Small intestine (tissue), 7 donors: ENCODE measurements around the gene ZC3H11A. TPM values are rescaled to one million over a fixed set of nuclear protein-coding genes. Genes with fewer than 3 reads are reported as not detected.

ENCODE experiments used
- DNase-seq, 2 donors: peaks; one replicate each; pipeline versions ENCODE4 v3.0.0 to v3.0.0-alpha.2; 2013
- FAIRE-seq: peaks from 2 replicates; lab custom pipeline; 2012; peaks lifted over from hg19 to GRCh38; lab: Jason Lieb, UNC
- H3K27ac ChIP-seq, 3 donors: one replicate each; pipeline ENCODE4 v1.5.1; 2013; ENCODE audit warnings: low read length in 2 of 3, mild to moderate bottlenecking in 2 of 3, control low read depth in 1 of 3, inconsistent platforms in 1 of 3, low read depth in 1 of 3, moderate library complexity in 1 of 3
- H3K27me3 ChIP-seq, 3 donors: one replicate each; pipeline ENCODE4 v1.6.1; 2013; ENCODE audit warnings: low read length in 3 of 3, inconsistent platforms in 1 of 3; ENCODE audit not compliant: control insufficient read depth in 3 of 3, insufficient read depth in 3 of 3
- H3K36me3 ChIP-seq, 3 donors: one replicate each; pipeline ENCODE4 v1.6.1; 2013; ENCODE audit warnings: low read length in 3 of 3, inconsistent platforms in 1 of 3, low read depth in 1 of 3, mild to moderate bottlenecking in 1 of 3, moderate library complexity in 1 of 3; ENCODE audit not compliant: control insufficient read depth in 3 of 3, insufficient read depth in 2 of 3
- H3K4me1 ChIP-seq, 3 donors: one replicate each; pipeline ENCODE4 v1.6.1; 2013; ENCODE audit warnings: low read length in 2 of 3, inconsistent platforms in 1 of 3, low read depth in 1 of 3, mild to moderate bottlenecking in 1 of 3, moderate library complexity in 1 of 3; ENCODE audit not compliant: control insufficient read depth in 3 of 3, insufficient read depth in 2 of 3
- H3K4me3 ChIP-seq, 3 donors: one replicate each; pipeline ENCODE4 v1.5.1; 2013; ENCODE audit warnings: low read length in 3 of 3, control low read depth in 1 of 3, inconsistent platforms in 1 of 3, low read depth in 1 of 3, mild to moderate bottlenecking in 1 of 3, moderate library complexity in 1 of 3
- H3K9me3 ChIP-seq, 2 donors: one replicate each; pipeline ENCODE4 v1.6.1; 2013; ENCODE audit warnings: low read depth in 1 of 2, low read length in 1 of 2; ENCODE audit not compliant: control insufficient read depth in 2 of 2, insufficient read depth in 1 of 2
- WGBS, 3 donors: extraction: QIAGEN DNeasy Blood & Tissue Kit; methylation state at CpG; one replicate each; pipeline ENCODE4 v1.1.7; 2013; 5-methylcytosine and 5-hydroxymethylcytosine counted together
- polyA plus RNA-seq, 4 donors: library from polyadenylated mRNA; stranded (reverse) in 3 of 4; unstranded in 1 of 4; fragments of 200-250 nt in 3 of 4; fragments of 120-200 nt in 1 of 4; gene quantifications; one replicate each; pipeline versions ENCODE4 v1.2.1 to v1.2.3, GENCODE V29; 2013
- donor health status: healthy with polysubstance abuse.
- donor health status: control.
- donor health status: control.
- donor health status: Bipolar disorder and iron deficiency.
- donor health status: healthy.

The ZC3H11A gene
- polyA plus RNA-seq, 4 donors: 36.5 to 110 (median 42.3) TPM

GRCh38 chr1:203771901-203772301 is 23.5 kb upstream of the ZC3H11A start:
- H3K9me3 ChIP-seq: peaks cover 0 to 7% of the 10 kb centered on the region in 2 donors
- no peak overlapping the region for H3K27ac ChIP-seq
- FAIRE-seq (no peak), DNase-seq (no peak)
- 71 to 91% (median 81%) methylated on average over 7 of the region's 7 CpGs for WGBS, 3 donors
- no peaks in the 10 kb centered on the region for H3K36me3 ChIP-seq
- peaks cover 5 to 20% (median 5%) of the 10 kb centered on the region in 3 donors for H3K4me1 ChIP-seq
- H3K27me3 ChIP-seq: no peaks in the 10 kb centered on the region
- H3K4me3 ChIP-seq: no peak overlapping the region

GRCh38 chr1:203772836-203773235 is 22.6 kb upstream of the ZC3H11A start:
- Histone ChIP-seq H3K27ac (no peak overlapping the region), H3K27me3 (no peaks in the 10 kb centered on the region), H3K36me3 (no peaks in the 10 kb centered on the region), H3K4me3 (no peak overlapping the region), H3K9me3 (peaks cover 0 to 7% of the 10 kb centered on the region in 2 donors), H3K4me1 (peaks cover 5 to 20% (median 5%) of the 10 kb centered on the region in 3 donors)
- FAIRE-seq (no peak), DNase-seq (no peak)
- WGBS, 3 donors: 96 to 100% (median 96%) methylated on average over 1 of the region's 1 CpG

GRCh38 chr1:203776636-203777035 is 18.8 kb upstream of the ZC3H11A start:
- H3K4me1 ChIP-seq: peaks cover 0 to 6% (median 0%) of the 10 kb centered on the region in 3 donors
- peak in 1 of 2 donors; percentile 35 for DNase-seq
- no peaks in the 10 kb centered on the region for H3K27me3 ChIP-seq
- no peak overlapping the region for H3K27ac ChIP-seq
- no peaks in the 10 kb centered on the region for H3K9me3 ChIP-seq
- WGBS, 3 donors: 51 to 69% (median 65%) methylated on average over 4 of the region's 4 CpGs
- FAIRE-seq: no peak
- H3K4me3 ChIP-seq: no peak overlapping the region
- no peaks in the 10 kb centered on the region for H3K36me3 ChIP-seq

GRCh38 chr1:203777596-203777995 is 17.8 kb upstream of the ZC3H11A start:
- FAIRE-seq: no peak
- Histone ChIP-seq H3K4me3 (no peak overlapping the region), H3K4me1 (no peaks in the 10 kb centered on the region), H3K27ac (no peak overlapping the region), H3K9me3 (no peaks in the 10 kb centered on the region), H3K27me3 (no peaks in the 10 kb centered on the region), H3K36me3 (no peaks in the 10 kb centered on the region)
- no peak for DNase-seq
- WGBS, 3 donors: 59 to 68% (median 68%) methylated on average over 3 of the region's 3 CpGs

GRCh38 chr1:203778146-203778545 is 17.3 kb upstream of the ZC3H11A start:
- no peak for FAIRE-seq
- no peak for DNase-seq
- no peaks in the 10 kb centered on the region for H3K4me1 ChIP-seq
- 70 to 88% (median 72%) methylated on average over 3 of the region's 3 CpGs for WGBS, 3 donors
- H3K36me3 ChIP-seq: no peaks in the 10 kb centered on the region
- H3K4me3 ChIP-seq: no peak overlapping the region
- H3K27ac ChIP-seq: no peak overlapping the region
- no peaks in the 10 kb centered on the region for H3K27me3 ChIP-seq
- H3K9me3 ChIP-seq: no peaks in the 10 kb centered on the region

GRCh38 chr1:203778789-203779188 is 16.6 kb upstream of the ZC3H11A start:
- H3K36me3 ChIP-seq: no peaks in the 10 kb centered on the region
- H3K4me3 ChIP-seq: no peak overlapping the region
- no peak overlapping the region for H3K27ac ChIP-seq
- no peaks in the 10 kb centered on the region for H3K27me3 ChIP-seq
- no peak for DNase-seq
- no peaks in the 10 kb centered on the region for H3K9me3 ChIP-seq
- H3K4me1 ChIP-seq: no peaks in the 10 kb centered on the region
- no peak for FAIRE-seq
- 85 to 98% (median 89%) methylated on average over 4 of the region's 4 CpGs for WGBS, 3 donors

GRCh38 chr1:203781962-203782361 is 13.5 kb upstream of the ZC3H11A start:
- no peaks in the 10 kb centered on the region for H3K27me3 ChIP-seq
- no peak overlapping the region for H3K27ac ChIP-seq
- DNase-seq (no peak), FAIRE-seq (no peak)
- H3K4me3 ChIP-seq: no peak overlapping the region
- no peaks in the 10 kb centered on the region for H3K36me3 ChIP-seq
- H3K4me1 ChIP-seq: no peaks in the 10 kb centered on the region
- WGBS, 3 donors: 87 to 90% (median 87%) methylated on average over 7 of the region's 7 CpGs
- no peaks in the 10 kb centered on the region for H3K9me3 ChIP-seq

GRCh38 chr1:203789966-203790365 is 5.5 kb upstream of the ZC3H11A start:
- no peaks in the 10 kb centered on the region for H3K36me3 ChIP-seq
- no peaks in the 10 kb centered on the region for H3K9me3 ChIP-seq
- FAIRE-seq (no peak), DNase-seq (no peak)
- H3K27ac ChIP-seq: no peak overlapping the region
- no peaks in the 10 kb centered on the region for H3K27me3 ChIP-seq
- no peak overlapping the region for H3K4me3 ChIP-seq
- H3K4me1 ChIP-seq: peaks cover 0 to 3% (median 0%) of the 10 kb centered on the region in 3 donors
- WGBS, 3 donors: 73 to 85% (median 83%) methylated on average over 3 of the region's 3 CpGs

- Histone ChIP-seq H3K9me3 (no peaks in the 10 kb centered on the region), H3K4me3 (no peak overlapping the region), H3K36me3 (no peaks in the 10 kb centered on the region), H3K4me1 (peaks cover 0 to 5% (median 0%) of the 10 kb centered on the region in 3 donors), H3K27ac (no peak overlapping the region), H3K27me3 (no peaks in the 10 kb centered on the region)
- DNase-seq (no peak), FAIRE-seq (no peak)
- WGBS, 3 donors: 74 to 90% (median 83%) methylated on average over 3 of the region's 3 CpGs
Measured at GRCh38 chr1:203791498-203791897, 3.9 kb upstream of the ZC3H11A start.
